GM18499 (cell line): Measurements from ENCODE around the gene GTF3C6.
A peak's percentile ranks its signal among the peaks of the same experiment; 100 is the strongest.
"Not testable (repeated sequence)": the region's sequence is repeated elsewhere in the genome, so short reads cannot be mapped to it uniquely, and the experiment has no call there.

Source experiments
- ATAC-seq: cut with Tn5 transposase; IDR thresholded peaks from one replicate; pipeline ENCODE4 v1.9.1; 2021; ENCODE audit warnings: moderate number of reproducible peaks; ENCODE audit not compliant: insufficient read depth, unreplicated experiment

Gene GTF3C6, protein sequence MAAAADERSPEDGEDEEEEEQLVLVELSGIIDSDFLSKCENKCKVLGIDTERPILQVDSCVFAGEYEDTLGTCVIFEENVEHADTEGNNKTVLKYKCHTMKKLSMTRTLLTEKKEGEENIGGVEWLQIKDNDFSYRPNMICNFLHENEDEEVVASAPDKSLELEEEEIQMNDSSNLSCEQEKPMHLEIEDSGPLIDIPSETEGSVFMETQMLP

GRCh38 chr6:110958329-110959192 lies at the start of gene GTF3C6:
GTF3C6 (plus strand) TSS chr6:110958706; CDS start chr6:110958770, 64 bp downstream.
- peak; percentile 86 for ATAC-seq

DNA sequence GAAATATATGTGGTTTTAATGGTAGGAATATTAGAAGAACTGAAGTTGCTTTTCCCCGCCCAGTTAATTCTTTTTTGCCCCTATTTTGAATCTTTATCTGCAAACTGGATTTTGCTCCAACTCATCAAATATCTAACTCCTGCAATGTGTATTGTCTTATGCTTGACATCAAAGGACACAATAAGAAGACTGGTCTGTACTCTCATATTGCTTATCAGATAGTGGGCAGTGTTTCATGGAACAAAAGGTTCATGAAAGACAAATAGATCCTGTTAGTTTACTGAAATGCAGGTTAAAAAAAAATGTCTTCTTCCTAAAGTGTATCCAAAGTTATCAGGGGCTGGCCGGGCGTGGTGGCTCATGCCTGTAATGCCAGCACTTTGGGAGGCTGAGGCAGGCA lies 27.7 kb upstream of the GTF3C6 start:
- ATAC-seq: no peak

DNA sequence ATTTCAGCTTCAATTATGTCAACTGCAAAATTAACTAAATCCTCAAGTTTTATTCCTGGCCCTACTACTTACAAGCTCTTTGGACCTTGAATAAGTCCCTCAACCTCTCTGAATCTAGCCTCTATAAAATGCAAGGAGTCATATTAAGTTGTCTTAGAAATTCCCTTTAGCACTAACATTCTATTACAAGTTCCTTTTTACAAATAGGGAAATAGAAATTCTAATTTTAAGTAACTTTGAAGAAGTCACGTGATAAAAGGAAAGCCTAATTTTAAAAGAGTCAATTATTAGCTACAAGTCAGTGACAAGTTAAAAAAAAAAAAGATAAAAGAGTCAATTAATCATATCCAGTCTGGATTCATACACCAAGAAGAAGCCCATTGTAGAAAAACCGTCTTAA lies 24.6 kb upstream of the GTF3C6 start:
- ATAC-seq: no peak

- ATAC-seq: no peak
Observed at GRCh38 chr6:110934381-110934898, 24.1 kb upstream of the GTF3C6 start.

DNA sequence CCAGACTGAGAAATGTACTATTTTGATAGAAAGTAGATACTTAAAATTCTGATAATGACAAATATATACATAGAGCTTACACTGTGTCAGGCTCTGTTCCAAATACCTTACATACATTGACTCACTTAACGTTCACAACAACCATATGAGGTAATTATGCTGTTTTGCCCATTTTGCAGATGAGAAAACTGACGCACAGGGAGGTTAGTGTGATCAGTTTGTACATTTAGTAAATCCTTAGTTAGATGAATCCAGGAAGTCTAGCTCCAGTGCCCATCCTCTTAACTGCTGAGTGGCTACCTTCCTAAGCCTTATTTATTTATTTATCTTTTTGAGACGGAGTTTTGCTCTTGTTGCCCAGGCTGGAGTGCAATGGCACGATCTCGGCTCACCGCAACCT lies 23.3 kb upstream of the GTF3C6 start:
- ATAC-seq: no peak

DNA sequence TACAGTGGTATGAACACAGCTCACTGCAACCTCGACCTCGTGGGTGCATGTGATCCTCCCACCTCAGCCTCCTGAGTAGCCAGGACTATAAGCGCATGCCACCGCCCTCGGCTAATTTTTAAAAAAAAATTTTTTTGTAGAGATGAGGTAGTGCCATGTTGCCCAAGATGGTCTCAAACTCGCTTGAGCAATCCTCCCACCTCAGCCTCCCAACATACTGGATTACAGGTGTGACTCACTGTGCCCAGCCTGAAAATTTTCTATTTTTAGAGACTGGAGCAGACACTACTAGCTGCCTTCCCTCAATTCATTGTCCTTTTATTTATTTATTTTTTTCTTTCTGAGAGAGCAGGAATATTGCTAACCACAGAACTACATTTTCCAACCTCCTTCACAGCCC lies 20.3 kb upstream of the GTF3C6 start:
- ATAC-seq: no peak

DNA sequence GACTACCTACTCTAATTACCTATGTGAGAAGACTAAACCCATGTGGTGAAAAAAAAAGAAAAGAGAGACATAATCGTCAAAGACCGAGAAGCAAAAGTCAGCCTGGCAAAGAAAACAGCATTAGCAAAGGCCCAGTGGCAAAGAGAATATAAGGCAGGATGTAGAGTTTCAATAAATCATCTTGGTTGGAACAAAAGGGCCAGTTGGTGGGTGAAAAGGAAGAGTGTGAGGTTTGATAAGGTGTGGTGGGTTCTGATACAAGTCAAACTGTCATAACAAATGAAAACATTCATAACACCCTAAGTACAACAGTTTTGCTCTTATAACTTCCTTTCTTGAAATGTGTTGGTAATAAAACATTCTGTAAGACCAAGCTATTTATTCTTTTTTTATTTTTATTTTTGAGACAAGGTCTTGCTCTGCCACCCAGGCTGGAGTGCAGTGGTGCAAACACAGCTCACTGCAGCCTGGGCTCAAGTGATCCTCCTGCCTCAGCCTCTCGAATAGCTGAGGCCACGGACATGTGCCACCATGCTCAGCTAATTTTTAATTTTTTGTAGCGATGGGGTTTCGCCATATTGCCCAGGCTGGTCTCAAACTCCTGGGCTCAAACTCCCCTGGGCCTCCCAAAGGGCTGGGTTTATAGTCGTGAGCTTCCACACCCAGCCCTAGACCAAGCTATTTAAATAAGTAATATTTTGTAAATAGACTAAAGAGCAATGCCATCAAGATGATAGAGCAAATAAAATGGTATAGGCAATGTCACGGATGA lies 18.9 kb upstream of the GTF3C6 start:
- no peak for ATAC-seq

DNA sequence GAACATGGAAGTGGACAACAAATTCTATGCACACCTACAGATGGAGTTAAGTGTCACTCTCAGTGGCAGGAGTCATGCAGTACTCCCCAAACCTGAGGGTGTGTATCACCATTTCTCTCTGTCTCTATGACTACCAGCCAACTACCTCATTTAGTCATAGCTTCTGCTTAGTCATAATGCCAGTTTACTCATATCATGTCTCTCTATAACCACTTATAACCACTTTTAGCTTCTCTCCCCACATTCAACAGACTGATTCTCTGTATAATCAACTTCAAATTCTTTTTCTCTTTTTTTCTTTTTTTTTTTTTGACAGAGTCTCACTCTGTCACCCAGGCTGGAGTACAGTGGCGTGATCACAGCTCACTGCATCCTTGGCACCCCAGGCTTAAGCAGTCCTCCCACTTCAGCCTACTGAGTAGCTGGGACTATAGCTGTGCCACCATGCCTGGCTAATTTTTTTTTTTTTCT lies 13.8 kb upstream of the GTF3C6 start:
- peak; percentile 99 for ATAC-seq

GRCh38 chr6:110946498-110946897 lies 12.0 kb upstream of the GTF3C6 start:
- ATAC-seq: no peak

DNA sequence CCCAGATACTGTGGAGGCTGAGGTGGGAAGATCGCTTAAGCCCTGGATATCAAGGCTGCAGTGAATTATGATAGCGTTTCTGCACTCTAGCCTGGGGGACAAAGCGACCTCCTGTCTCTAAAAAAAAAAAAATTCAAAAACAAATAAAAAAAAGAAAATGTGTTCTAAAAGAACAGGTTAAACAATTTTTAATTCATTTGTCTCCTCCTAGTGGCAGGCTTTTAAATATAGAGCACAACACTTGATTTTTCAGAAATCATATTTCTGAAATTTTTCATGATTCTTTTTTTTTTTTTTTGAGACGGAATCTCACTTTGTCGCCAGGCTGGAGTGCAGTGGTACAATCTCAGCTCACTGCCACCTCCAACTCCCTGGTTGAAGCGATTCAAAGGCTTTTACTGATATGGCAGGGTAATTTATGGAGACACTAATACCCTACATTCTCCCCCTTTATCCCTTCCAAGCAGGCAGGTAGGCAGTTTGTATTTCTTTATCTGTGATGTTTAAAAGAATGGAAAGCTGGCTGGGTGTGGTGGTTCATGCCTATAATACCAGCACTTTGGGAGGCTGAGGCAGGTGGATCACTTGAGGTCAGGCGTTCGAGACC lies 8.7 kb upstream of the GTF3C6 start:
- no peak for ATAC-seq

DNA sequence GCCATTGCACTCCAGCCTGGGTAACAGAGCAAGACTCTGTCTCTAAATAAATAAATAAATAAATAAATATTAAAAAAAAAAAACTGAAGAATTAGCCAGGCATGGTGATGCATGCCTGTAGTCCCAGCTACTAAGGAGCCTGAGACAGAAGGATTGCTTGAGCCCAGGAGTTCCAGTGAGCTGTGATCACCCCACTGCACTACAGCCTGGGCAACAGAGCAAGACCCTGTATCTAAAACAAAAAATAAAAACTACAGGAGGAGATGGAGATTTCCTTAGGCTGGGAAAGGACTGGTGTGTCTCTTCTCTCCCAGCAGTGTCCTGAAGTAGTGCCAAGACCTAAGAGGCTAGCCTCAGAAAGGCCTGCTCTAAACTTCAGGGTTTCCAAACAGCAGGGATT lies 8.1 kb upstream of the GTF3C6 start:
- no peak for ATAC-seq

DNA sequence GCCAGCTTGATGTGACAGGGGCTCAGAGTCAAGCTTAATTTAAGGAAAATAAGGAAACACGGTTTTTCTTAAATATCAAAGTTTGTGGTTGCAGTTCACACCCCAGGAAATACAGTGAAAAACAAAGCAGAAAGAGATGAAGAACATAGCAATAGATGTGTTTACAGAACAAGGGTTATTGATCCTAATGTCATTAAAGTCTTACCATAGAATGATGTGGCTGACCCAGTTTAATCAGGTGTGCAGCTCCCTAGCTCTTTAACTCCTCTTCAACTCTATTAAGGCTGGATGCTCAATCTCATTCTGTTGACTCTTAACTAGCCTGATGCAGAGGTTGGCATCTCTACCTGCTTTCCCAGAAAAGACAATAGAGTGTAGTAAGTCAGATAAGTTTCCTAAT lies 7.5 kb upstream of the GTF3C6 start:
- ATAC-seq: no peak

- ATAC-seq: no peak
Observed at GRCh38 chr6:110951986-110952794, 6.3 kb upstream of the GTF3C6 start.

DNA sequence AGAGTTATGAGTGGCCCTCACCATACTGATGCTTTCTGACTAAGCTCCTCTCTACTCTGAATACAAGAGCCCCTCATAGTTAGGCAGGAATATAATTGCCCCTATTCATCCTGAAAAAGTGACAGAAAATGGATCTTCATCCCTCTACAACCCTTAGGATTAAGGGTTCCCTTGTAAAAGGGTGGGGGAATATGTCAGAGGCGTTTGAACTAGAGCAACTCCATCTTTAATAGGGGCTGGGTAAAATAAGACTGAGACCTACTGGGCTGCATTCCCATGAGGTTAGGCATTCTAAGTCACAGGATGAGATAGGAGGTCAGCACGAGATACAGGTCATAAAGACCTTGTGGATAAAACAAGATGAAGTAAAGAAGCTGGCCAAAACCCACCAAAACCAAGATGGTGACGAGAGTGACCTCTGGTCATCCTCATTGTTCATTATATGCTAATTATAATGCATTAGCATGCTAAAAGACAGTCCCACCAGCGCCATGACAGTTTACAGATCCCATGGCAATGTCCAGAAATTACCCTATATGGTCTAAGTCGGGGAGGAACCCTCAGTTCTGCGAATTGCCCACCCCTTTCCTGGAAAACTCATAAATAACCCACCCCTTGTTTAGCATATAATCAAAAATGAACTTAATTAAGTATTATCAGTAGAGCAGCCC lies 4.7 kb upstream of the GTF3C6 start:
- no peak for ATAC-seq

GRCh38 chr6:110960014-110960390 lies 1.5 kb downstream of the GTF3C6 start:
- no peak for ATAC-seq

- ATAC-seq: not testable (repeated sequence)
Observed at GRCh38 chr6:110962636-110963035, 4.1 kb downstream of the GTF3C6 start.

GRCh38 chr6:110965629-110966229 lies 7.2 kb downstream of the GTF3C6 start:
- no peak for ATAC-seq

GRCh38 chr6:110968661-110969060 lies 10.2 kb downstream of the GTF3C6 start:
- not testable (repeated sequence) for ATAC-seq

GRCh38 chr6:110971468-110971867 lies 13.0 kb downstream of the GTF3C6 start:
- ATAC-seq: no peak
